ENCODE measurements around the gene CTNNA3. TPM values are rescaled to one million over a fixed set of nuclear protein-coding genes. Genes with fewer than 3 reads are reported as not detected.

The CTNNA3 gene
- total RNA-seq, 1 donor from 2014 or later = 159 TPM

GRCh38 chr10:66038623-66039022 lies 1657.4 kb downstream of the CTNNA3 start:
- H3K4me1 ChIP-seq = no peaks in the 10 kb centered on the region
- no peak overlapping the region for H3K27ac ChIP-seq (replicated peaks)
- DNase-seq = no peak
- H3K4me3 ChIP-seq = no peak overlapping the region
- peaks cover 5% of the 10 kb centered on the region for H3K9me3 ChIP-seq (replicated peaks)
- no peaks in the 10 kb centered on the region for H3K36me3 ChIP-seq
- H3K27me3 ChIP-seq (ENCODE audit: low read depth) = no peaks in the 10 kb centered on the region
- no peak for TF ChIP-seq CTCF (IDR thresholded peaks at IDR 0.05; ENCODE audit: borderline replicate concordance)
- intact Hi-C loops (cut with micrococcal nuclease) = no loop called here

DNA sequence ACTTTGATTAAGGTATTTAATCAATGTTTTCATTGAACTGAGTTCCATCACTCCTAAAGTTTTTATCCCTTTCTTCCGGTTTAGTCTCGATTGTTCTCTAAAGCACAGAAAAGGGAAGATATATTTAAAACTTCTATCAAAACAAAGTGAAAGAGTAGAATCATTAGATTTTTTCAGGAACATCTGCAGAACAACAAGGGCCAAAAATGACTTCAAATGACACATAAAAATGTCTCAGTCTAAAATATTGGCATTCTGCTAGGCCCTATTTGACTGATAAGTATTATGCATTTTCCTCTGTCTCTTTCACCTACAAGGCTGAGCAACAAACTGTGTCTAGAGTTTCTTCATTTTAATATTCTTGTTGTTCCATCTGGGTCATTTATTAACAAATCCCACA lies 1669.7 kb downstream of the CTNNA3 start:
- no peak overlapping the region for H3K27ac ChIP-seq (replicated peaks)
- H3K4me1 ChIP-seq = peaks cover 7% of the 10 kb centered on the region
- TF ChIP-seq CTCF (IDR thresholded peaks at IDR 0.05; ENCODE audit: borderline replicate concordance) = no peak
- no peak overlapping the region for H3K4me3 ChIP-seq
- no peaks in the 10 kb centered on the region for H3K9me3 ChIP-seq (replicated peaks)
- DNase-seq = no peak
- intact Hi-C loops (cut with micrococcal nuclease) = no loop called here
- H3K27me3 ChIP-seq (ENCODE audit: low read depth) = no peaks in the 10 kb centered on the region
- H3K36me3 ChIP-seq = no peaks in the 10 kb centered on the region

- Histone ChIP-seq H3K36me3 (no peaks in the 10 kb centered on the region), H3K27ac (replicated peaks) (no peak overlapping the region), H3K27me3 (ENCODE audit: low read depth) (no peaks in the 10 kb centered on the region), H3K4me1 (peaks cover 7% of the 10 kb centered on the region), H3K9me3 (replicated peaks) (no peaks in the 10 kb centered on the region), H3K4me3 (no peak overlapping the region)
- no peak for DNase-seq
- TF ChIP-seq CTCF (IDR thresholded peaks at IDR 0.05; ENCODE audit: borderline replicate concordance) = no peak
- intact Hi-C loops (cut with micrococcal nuclease) = no loop called here
Measured at GRCh38 chr10:66025186-66025585, 1670.8 kb downstream of the CTNNA3 start.

DNA sequence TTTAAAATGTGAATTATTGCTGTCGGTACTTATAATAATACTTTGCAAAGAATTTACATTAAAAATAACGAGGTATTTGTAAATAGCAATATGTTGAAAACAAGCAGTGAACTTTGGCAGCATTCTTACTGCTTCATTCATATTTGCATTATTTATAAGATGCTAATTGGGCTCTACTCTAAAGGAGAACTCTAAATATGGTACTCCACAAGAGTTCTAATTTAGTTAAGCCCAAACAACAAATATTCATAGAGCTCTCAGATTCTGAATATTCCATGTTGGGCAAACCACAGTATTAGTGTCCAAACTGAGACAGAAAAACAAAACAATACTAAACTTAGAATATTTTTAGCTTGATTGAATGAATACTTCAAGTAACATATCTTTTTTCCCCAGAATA lies 1674.6 kb downstream of the CTNNA3 start:
- intact Hi-C loops (cut with micrococcal nuclease) = no loop called here
- no peak for TF ChIP-seq CTCF (IDR thresholded peaks at IDR 0.05; ENCODE audit: borderline replicate concordance)
- no peak for DNase-seq

DNA sequence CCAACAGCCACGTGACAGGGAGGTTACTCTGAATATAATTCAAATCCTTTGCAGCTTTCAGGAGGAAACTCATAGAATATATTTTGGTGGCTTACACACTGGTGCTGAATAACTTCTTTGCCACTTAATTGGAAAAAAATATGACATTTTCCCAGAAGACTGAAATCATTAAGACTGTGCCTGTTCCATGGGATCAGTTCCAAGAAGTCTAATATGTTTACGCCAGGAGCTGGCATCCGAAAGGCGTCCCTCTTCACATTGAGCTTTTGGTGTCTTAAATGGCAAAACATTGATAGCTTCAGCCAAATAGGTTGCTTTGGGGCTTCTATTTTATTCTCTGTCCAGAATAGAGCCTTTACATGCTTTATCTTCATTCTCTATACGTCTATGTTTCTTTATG lies 1687.8 kb downstream of the CTNNA3 start:
- H3K36me3 ChIP-seq = no peaks in the 10 kb centered on the region
- intact Hi-C loops (cut with micrococcal nuclease) = no loop called here
- no peak overlapping the region for H3K27ac ChIP-seq (replicated peaks)
- H3K27me3 ChIP-seq (ENCODE audit: low read depth) = no peaks in the 10 kb centered on the region
- TF ChIP-seq CTCF (IDR thresholded peaks at IDR 0.05; ENCODE audit: borderline replicate concordance) = no peak
- H3K4me1 ChIP-seq = no peaks in the 10 kb centered on the region
- DNase-seq = no peak
- H3K9me3 ChIP-seq (replicated peaks) = no peaks in the 10 kb centered on the region
- no peak overlapping the region for H3K4me3 ChIP-seq

More for the DNA sequence above, 1674.6 kb downstream of the CTNNA3 start:
- Histone ChIP-seq H3K27ac (replicated peaks) (no peak overlapping the region), H3K4me3 (no peak overlapping the region), H3K27me3 (ENCODE audit: low read depth) (no peaks in the 10 kb centered on the region), H3K4me1 (peaks cover 7% of the 10 kb centered on the region), H3K36me3 (no peaks in the 10 kb centered on the region), H3K9me3 (replicated peaks) (no peaks in the 10 kb centered on the region)

DNA sequence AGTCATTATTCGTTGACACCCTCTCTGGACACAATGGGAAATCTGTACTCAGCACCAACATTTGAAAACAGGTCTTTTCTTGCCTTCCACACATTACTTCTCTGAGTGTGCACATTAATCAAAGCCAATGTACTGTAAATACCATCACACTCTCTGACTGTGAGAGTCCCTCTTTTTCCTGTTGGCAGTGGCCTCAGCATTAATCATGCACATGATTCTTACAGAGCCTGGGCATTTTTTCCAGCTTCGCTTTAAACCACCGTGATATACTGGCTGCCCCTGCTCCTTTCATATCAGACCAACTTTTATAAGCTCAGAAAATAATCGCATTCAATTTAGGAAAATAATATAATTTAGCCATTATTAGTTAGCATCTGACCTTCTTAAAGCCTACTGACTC lies 1689.6 kb downstream of the CTNNA3 start:
- DNase-seq = no peak
- Histone ChIP-seq H3K4me1 (no peaks in the 10 kb centered on the region), H3K27ac (replicated peaks) (no peak overlapping the region), H3K27me3 (ENCODE audit: low read depth) (no peaks in the 10 kb centered on the region), H3K9me3 (replicated peaks) (no peaks in the 10 kb centered on the region), H3K4me3 (no peak overlapping the region), H3K36me3 (no peaks in the 10 kb centered on the region)
- intact Hi-C loops (cut with micrococcal nuclease) = no loop called here
- no peak for TF ChIP-seq CTCF (IDR thresholded peaks at IDR 0.05; ENCODE audit: borderline replicate concordance)
